WTC11 (cell line): ENCODE measurements around the gene RAB6A. TPM values are rescaled to one million over a fixed set of nuclear protein-coding genes. Genes with fewer than 3 reads are reported as not detected.

Experiments
- ATAC-seq: fragments of 200-7000 bp; cut with Tn5 transposase; 2 replicates; pipeline ENCODE4 v1.10.0; 2021; ENCODE audit warnings: mild to moderate bottlenecking, moderate library complexity
- CTCF ChIA-PET: fragments of 300-600 bp; sonication (Branson Sonifier 250); formaldehyde crosslinking; loops from one replicate; lab custom pipeline; 2021; ENCODE audit warnings: antibody characterized with exemption; lab: Charles Lee
- POLR2A ChIA-PET: fragments of 350-600 bp; sonication (Branson Sonifier 250); formaldehyde crosslinking; loops from one replicate; lab custom pipeline; 2021; ENCODE audit warnings: antibody characterized with exemption; lab: Charles Lee
- DNase-seq: peaks from one replicate; pipeline ENCODE4 v3.0.0; 2021; ENCODE audit warnings: low spot score
- H3K27ac Mint-ChIP-seq: 2 replicates; pipeline ENCODE4 v1.8.0; 2021; ENCODE audit warnings: mixed read lengths
- H3K27me3 Mint-ChIP-seq: 2 replicates; pipeline ENCODE4 v1.8.0; 2021; ENCODE audit warnings: low read depth, mild to moderate bottlenecking, moderate library complexity, mixed read lengths
- H3K36me3 Mint-ChIP-seq: 2 replicates; pipeline ENCODE4 v1.8.0; 2021; ENCODE audit warnings: mixed read lengths
- H3K4me1 Mint-ChIP-seq: 2 replicates; pipeline ENCODE4 v1.8.0; 2022; ENCODE audit warnings: mixed read lengths
- H3K4me3 Mint-ChIP-seq: 2 replicates; pipeline ENCODE4 v1.8.0; 2021; ENCODE audit warnings: mild to moderate bottlenecking, moderate library complexity, mixed read lengths
- H3K9me3 Mint-ChIP-seq: 2 replicates; pipeline ENCODE4 v1.8.0; 2021; ENCODE audit warnings: mixed read lengths
- CREB1 ChIP-seq: sonication (generic); formaldehyde crosslinking; IDR thresholded peaks from 2 replicates; pipeline ENCODE4 v1.8.0; 2023; ENCODE audit warnings: mild to moderate bottlenecking, missing genetic modification reagents
- MYBL2 ChIP-seq: sonication (generic); formaldehyde crosslinking; IDR thresholded peaks from 2 replicates; pipeline ENCODE4 v1.8.1; 2023; ENCODE audit warnings: mild to moderate bottlenecking, moderate library complexity, missing genetic modification reagents
- NR1H2 ChIP-seq: sonication (generic); formaldehyde crosslinking; IDR thresholded peaks from 2 replicates; pipeline ENCODE4 v1.9.0; 2021; ENCODE audit warnings: mild to moderate bottlenecking, moderate library complexity, missing genetic modification reagents
- NR2C2 ChIP-seq: sonication (generic); formaldehyde crosslinking; IDR thresholded peaks from 2 replicates; pipeline ENCODE4 v1.8.0; 2022; ENCODE audit warnings: mild to moderate bottlenecking, missing genetic modification reagents
- SMAD3 ChIP-seq: sonication (generic); formaldehyde crosslinking; IDR thresholded peaks from 2 replicates; pipeline ENCODE4 v1.8.0; 2022; ENCODE audit warnings: missing genetic modification reagents, mild to moderate bottlenecking, borderline replicate concordance
- ZBTB21 ChIP-seq: sonication (generic); formaldehyde crosslinking; IDR thresholded peaks from 2 replicates; pipeline ENCODE4 v1.8.1; 2023; ENCODE audit warnings: mild to moderate bottlenecking, missing genetic modification reagents, borderline replicate concordance
- ZNF121 ChIP-seq: sonication (generic); formaldehyde crosslinking; IDR thresholded peaks from 2 replicates; pipeline ENCODE4 v1.8.0; 2023; ENCODE audit warnings: missing genetic modification reagents
- ZNF396 ChIP-seq: fragments of 250-450 bp; sonication (Bioruptor Pico); IDR thresholded peaks from 2 replicates; pipeline ENCODE4 v1.8.0; 2021; ENCODE audit warnings: mild to moderate bottlenecking, moderate library complexity, borderline replicate concordance
- total RNA-seq: library from RNA; stranded (reverse); gene quantifications from 3 replicates; pipeline ENCODE4 v1.2.3, GENCODE V29; 2021
- TF ChIP-seq, protein P1 (sequence below): sonication (generic); formaldehyde crosslinking; IDR thresholded peaks from 2 replicates; pipeline ENCODE4 v1.8.0; 2022; ENCODE audit warnings: mild to moderate bottlenecking, missing genetic modification reagents
- TF ChIP-seq, protein P2 (sequence below): sonication (generic); formaldehyde crosslinking; IDR thresholded peaks from 2 replicates; pipeline ENCODE4 v1.8.0; 2022; ENCODE audit warnings: missing genetic modification reagents
- TF ChIP-seq, protein P3 (sequence below): sonication (generic); formaldehyde crosslinking; IDR thresholded peaks from 2 replicates; pipeline ENCODE4 v1.8.1; 2022; ENCODE audit warnings: mild to moderate bottlenecking, moderate library complexity, missing genetic modification reagents
- TF ChIP-seq, protein P4 (sequence below): sonication (generic); formaldehyde crosslinking; IDR thresholded peaks from 2 replicates; pipeline ENCODE4 v1.8.1; 2022; ENCODE audit warnings: mild to moderate bottlenecking, missing genetic modification reagents, moderate library complexity, borderline replicate concordance
- TF ChIP-seq, protein P5 (sequence below): fragments of 250-450 bp; sonication (Bioruptor Pico); IDR thresholded peaks from 2 replicates; pipeline ENCODE4 v1.9.0; 2021; ENCODE audit warnings: mild to moderate bottlenecking, borderline replicate concordance

The RAB6A gene
- total RNA-seq, 1 experiment from 2014 or later = 107 TPM

DNA sequence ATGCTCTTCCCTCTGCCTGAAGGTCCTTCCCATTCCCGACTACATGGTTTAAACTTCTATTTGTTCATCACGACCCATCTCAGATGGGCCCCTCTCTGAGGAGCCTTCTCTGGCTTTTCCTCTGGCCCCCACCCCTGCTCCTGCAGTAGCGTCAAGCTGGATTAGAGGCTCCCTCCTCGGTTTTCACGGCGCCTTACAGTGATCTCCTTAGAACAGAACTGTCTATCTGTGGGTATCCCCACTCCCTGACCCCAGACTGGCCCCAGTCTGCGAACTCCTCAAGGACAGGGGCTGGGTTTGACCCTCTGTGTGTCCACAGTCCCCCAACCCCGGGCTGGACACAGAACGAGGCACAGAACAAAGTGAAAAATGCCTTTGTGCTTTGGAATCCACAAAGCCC, 111.7 kb downstream of the RAB6A start (continued):
- TF ChIP-seq NR1H2 (no peak), ZBTB21 (CRISPR knock-in tag) (no peak), ZNF121 (CRISPR knock-in tag) (no peak), CREB1 (CRISPR knock-in tag) (no peak), MYBL2 (CRISPR knock-in tag) (no peak), SMAD3 (no peak), ZNF396 (CRISPR knock-in tag) (no peak)
- TF ChIP-seq, protein P1, sequence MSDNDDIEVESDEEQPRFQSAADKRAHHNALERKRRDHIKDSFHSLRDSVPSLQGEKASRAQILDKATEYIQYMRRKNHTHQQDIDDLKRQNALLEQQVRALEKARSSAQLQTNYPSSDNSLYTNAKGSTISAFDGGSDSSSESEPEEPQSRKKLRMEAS = no peak
- TF ChIP-seq, protein P2, sequence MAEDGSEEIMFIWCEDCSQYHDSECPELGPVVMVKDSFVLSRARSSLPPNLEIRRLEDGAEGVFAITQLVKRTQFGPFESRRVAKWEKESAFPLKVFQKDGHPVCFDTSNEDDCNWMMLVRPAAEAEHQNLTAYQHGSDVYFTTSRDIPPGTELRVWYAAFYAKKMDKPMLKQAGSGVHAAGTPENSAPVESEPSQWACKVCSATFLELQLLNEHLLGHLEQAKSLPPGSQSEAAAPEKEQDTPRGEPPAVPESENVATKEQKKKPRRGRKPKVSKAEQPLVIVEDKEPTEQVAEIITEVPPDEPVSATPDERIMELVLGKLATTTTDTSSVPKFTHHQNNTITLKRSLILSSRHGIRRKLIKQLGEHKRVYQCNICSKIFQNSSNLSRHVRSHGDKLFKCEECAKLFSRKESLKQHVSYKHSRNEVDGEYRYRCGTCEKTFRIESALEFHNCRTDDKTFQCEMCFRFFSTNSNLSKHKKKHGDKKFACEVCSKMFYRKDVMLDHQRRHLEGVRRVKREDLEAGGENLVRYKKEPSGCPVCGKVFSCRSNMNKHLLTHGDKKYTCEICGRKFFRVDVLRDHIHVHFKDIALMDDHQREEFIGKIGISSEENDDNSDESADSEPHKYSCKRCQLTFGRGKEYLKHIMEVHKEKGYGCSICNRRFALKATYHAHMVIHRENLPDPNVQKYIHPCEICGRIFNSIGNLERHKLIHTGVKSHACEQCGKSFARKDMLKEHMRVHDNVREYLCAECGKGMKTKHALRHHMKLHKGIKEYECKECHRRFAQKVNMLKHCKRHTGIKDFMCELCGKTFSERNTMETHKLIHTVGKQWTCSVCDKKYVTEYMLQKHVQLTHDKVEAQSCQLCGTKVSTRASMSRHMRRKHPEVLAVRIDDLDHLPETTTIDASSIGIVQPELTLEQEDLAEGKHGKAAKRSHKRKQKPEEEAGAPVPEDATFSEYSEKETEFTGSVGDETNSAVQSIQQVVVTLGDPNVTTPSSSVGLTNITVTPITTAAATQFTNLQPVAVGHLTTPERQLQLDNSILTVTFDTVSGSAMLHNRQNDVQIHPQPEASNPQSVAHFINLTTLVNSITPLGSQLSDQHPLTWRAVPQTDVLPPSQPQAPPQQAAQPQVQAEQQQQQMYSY (CRISPR knock-in tag) = no peak
- TF ChIP-seq, protein P3, sequence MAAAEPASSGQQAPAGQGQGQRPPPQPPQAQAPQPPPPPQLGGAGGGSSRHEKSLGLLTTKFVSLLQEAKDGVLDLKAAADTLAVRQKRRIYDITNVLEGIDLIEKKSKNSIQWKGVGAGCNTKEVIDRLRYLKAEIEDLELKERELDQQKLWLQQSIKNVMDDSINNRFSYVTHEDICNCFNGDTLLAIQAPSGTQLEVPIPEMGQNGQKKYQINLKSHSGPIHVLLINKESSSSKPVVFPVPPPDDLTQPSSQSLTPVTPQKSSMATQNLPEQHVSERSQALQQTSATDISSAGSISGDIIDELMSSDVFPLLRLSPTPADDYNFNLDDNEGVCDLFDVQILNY (CRISPR knock-in tag) = no peak
- TF ChIP-seq, protein P4, sequence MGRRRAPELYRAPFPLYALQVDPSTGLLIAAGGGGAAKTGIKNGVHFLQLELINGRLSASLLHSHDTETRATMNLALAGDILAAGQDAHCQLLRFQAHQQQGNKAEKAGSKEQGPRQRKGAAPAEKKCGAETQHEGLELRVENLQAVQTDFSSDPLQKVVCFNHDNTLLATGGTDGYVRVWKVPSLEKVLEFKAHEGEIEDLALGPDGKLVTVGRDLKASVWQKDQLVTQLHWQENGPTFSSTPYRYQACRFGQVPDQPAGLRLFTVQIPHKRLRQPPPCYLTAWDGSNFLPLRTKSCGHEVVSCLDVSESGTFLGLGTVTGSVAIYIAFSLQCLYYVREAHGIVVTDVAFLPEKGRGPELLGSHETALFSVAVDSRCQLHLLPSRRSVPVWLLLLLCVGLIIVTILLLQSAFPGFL (CRISPR knock-in tag) = no peak
- TF ChIP-seq, protein P5, sequence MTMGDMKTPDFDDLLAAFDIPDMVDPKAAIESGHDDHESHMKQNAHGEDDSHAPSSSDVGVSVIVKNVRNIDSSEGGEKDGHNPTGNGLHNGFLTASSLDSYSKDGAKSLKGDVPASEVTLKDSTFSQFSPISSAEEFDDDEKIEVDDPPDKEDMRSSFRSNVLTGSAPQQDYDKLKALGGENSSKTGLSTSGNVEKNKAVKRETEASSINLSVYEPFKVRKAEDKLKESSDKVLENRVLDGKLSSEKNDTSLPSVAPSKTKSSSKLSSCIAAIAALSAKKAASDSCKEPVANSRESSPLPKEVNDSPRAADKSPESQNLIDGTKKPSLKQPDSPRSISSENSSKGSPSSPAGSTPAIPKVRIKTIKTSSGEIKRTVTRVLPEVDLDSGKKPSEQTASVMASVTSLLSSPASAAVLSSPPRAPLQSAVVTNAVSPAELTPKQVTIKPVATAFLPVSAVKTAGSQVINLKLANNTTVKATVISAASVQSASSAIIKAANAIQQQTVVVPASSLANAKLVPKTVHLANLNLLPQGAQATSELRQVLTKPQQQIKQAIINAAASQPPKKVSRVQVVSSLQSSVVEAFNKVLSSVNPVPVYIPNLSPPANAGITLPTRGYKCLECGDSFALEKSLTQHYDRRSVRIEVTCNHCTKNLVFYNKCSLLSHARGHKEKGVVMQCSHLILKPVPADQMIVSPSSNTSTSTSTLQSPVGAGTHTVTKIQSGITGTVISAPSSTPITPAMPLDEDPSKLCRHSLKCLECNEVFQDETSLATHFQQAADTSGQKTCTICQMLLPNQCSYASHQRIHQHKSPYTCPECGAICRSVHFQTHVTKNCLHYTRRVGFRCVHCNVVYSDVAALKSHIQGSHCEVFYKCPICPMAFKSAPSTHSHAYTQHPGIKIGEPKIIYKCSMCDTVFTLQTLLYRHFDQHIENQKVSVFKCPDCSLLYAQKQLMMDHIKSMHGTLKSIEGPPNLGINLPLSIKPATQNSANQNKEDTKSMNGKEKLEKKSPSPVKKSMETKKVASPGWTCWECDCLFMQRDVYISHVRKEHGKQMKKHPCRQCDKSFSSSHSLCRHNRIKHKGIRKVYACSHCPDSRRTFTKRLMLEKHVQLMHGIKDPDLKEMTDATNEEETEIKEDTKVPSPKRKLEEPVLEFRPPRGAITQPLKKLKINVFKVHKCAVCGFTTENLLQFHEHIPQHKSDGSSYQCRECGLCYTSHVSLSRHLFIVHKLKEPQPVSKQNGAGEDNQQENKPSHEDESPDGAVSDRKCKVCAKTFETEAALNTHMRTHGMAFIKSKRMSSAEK = no peak

DNA sequence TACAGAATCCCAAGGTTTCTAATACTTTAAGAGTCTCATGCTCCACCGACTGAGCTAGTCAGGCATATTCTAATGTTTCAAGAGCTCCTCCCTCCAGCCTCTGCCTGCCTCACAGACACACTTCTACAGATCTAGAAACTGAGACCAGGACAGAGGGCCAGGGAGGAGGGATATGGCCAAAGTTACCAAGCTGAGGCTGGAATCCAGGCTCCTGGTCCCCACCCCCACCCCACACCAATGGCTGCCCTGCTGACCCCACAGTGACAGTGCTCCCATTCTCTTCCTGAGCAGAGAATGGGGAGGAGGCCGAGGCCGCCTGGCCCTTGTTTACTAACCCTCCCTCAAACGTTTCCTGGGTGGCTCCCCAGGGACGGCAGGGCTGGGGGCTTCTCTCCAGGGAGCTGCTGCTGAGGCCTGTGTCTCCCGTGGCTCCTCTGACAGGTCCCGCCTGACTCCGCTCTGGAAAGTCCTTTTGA, 112.3 kb downstream of the RAB6A start:
- DNase-seq = no peak
- ATAC-seq = no peak
- TF ChIP-seq, protein P2 (CRISPR knock-in tag) = no peak
- no peak for TF ChIP-seq NR2C2 (CRISPR knock-in tag)
- H3K36me3 Mint-ChIP-seq = no peaks in the 10 kb centered on the region
- peaks cover 96% of the 10 kb centered on the region for H3K27me3 Mint-ChIP-seq
- peak overlapping the region; percentile 87; the same call in 1 of the 2 replicates for H3K4me3 Mint-ChIP-seq
- no peak overlapping the region for H3K27ac Mint-ChIP-seq
- ChIA-PET CTCF (interaction anchor here (1.3 to 8.9 kb wide), 5 partner anchors 13 to 297 kb away, joined by 4 to 104 read pairs (median 14); no protein-coding TSS in a partner anchor), POLR2A (interaction anchor here (1.6 kb wide), 1 partner anchor 23 kb away, joined by 11 read pairs; no protein-coding TSS in a partner anchor)
- no peaks in the 10 kb centered on the region for H3K9me3 Mint-ChIP-seq
- peaks cover 45% of the 10 kb centered on the region for H3K4me1 Mint-ChIP-seq
